CD4-positive, CD25-positive, alpha-beta regulatory T cell (primary cell): ENCODE measurements around the gene NF1. TPM values are rescaled to one million over a fixed set of nuclear protein-coding genes. Genes with fewer than 3 reads are reported as not detected.

Source experiments
- ATAC-seq, 2 donors: fragments of 150-1000 bp; cut with Tn5 transposase; one replicate each; pipeline ENCODE4 v1.10.0; 2021; ENCODE audit warnings: low read depth in 2 of 2, moderate number of reproducible peaks in 2 of 2, moderate library complexity in 1 of 2
- DNase-seq, 3 donors: peaks; one replicate each; pipeline versions ENCODE4 v3.0.0 to v3.0.0-alpha.2; 2012 to 2022; ENCODE audit warnings: mixed read lengths in 1 of 3
- H3K27ac ChIP-seq: one replicate; pipeline ENCODE4 v1.7.0; 2013; ENCODE audit warnings: mild to moderate bottlenecking, low read length; ENCODE audit not compliant: insufficient read depth, poor library complexity, severe bottlenecking
- H3K27me3 ChIP-seq: one replicate; pipeline ENCODE4 v1.7.0; 2013; ENCODE audit warnings: low read length; ENCODE audit not compliant: control insufficient read depth, insufficient read depth
- H3K36me3 ChIP-seq: one replicate; pipeline ENCODE4 v1.7.0; 2013; ENCODE audit warnings: mild to moderate bottlenecking, low read length, moderate library complexity; ENCODE audit not compliant: control insufficient read depth, insufficient read depth
- H3K4me1 ChIP-seq: 2 replicates; pipeline ENCODE4 v1.7.0; 2013; ENCODE audit warnings: mild to moderate bottlenecking, low read length; ENCODE audit not compliant: insufficient read depth, control insufficient read depth, poor library complexity, severe bottlenecking
- H3K4me3 ChIP-seq: one replicate; pipeline ENCODE4 v1.7.0; 2013; ENCODE audit warnings: low read depth, mild to moderate bottlenecking, low read length, moderate library complexity
- H3K9me3 ChIP-seq, 2 experiments: 1 replicate in 1 of 2; 2 replicates in 1 of 2; pipeline ENCODE4 v1.7.0; 2013; ENCODE audit warnings: low read length in 2 of 2, mild to moderate bottlenecking in 1 of 2, moderate library complexity in 1 of 2; ENCODE audit not compliant: control insufficient read depth in 2 of 2
- H3K27ac Mint-ChIP-seq, 3 donors: one replicate each; pipeline ENCODE4 v1.8.0; 2020 to 2022; ENCODE audit warnings: mild to moderate bottlenecking in 3 of 3, mixed read lengths in 3 of 3, moderate library complexity in 2 of 3
- H3K27me3 Mint-ChIP-seq: one replicate; pipeline ENCODE4 v1.8.0; 2022; ENCODE audit warnings: mild to moderate bottlenecking, mixed read lengths
- H3K36me3 Mint-ChIP-seq: one replicate; pipeline ENCODE4 v1.8.0; 2020; ENCODE audit warnings: mixed read lengths
- H3K4me1 Mint-ChIP-seq, 4 donors: one replicate each; pipeline ENCODE4 v1.8.0; 2020 to 2022; ENCODE audit warnings: mixed read lengths in 4 of 4, mild to moderate bottlenecking in 1 of 4
- H3K4me3 Mint-ChIP-seq, 4 donors: one replicate each; pipeline ENCODE4 v1.8.0; 2020 to 2022; ENCODE audit warnings: mild to moderate bottlenecking in 4 of 4, mixed read lengths in 4 of 4, moderate library complexity in 3 of 4
- H3K9me3 Mint-ChIP-seq, 7 donors: one replicate each; pipeline ENCODE4 v1.8.0; 2020 to 2022; ENCODE audit warnings: mixed read lengths in 7 of 7, mild to moderate bottlenecking in 3 of 7, moderate library complexity in 2 of 7
- polyA plus RNA-seq, 4 donors: library from polyadenylated mRNA; unstranded; fragments of 300-500 nt; fragmentation: Illumina TruSeq; gene quantifications; one replicate each; pipeline ENCODE4 v1.2.3, GENCODE V29; 2021
- total RNA-seq: library from RNA; stranded (reverse); gene quantifications from one replicate; pipeline ENCODE4 v1.2.3, GENCODE V29; 2022

NF1 gene
- total and polyA plus RNA-seq, 5 donors from 2014 or later: 19.7 to 47.3 (median 40.8) TPM

DNA sequence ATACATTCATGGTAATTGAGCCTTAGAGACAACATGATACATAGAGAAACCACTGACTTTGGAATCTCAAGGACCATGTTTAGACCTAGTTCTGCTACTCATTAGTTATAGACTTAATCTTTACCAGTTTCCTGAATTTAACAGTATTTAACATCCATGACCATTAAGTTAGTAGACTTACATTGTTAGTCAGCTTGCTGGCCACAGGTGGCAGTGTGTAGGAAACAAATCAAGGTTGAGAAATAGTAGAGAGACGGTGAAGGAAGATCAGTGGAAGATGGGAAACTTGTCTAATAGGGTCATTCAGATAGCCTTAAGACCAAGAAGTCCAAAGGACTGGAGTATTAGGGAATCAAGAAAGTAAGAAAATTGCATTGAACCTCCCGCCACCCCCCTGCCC, 171.3 kb downstream of the NF1 start:
- peaks cover 20% of the 10 kb centered on the region for H3K36me3 Mint-ChIP-seq
- Histone ChIP-seq H3K4me3 (no peak overlapping the region), H3K36me3 (peaks cover 3% of the 10 kb centered on the region), H3K27me3 (no peaks in the 10 kb centered on the region), H3K9me3 (no peaks in the 10 kb centered on the region), H3K27ac (no peak overlapping the region), H3K4me1 (no peaks in the 10 kb centered on the region)
- peak in 2 of 3 donors; percentile 12 to 26 for DNase-seq
- ATAC-seq: no peak
- H3K4me1 Mint-ChIP-seq: peaks cover 0 to 6% (median 4%) of the 10 kb centered on the region in 4 donors
- H3K4me3 Mint-ChIP-seq: no peak overlapping the region
- H3K27ac Mint-ChIP-seq: peak overlapping the region in 1 of 3 donors; percentile 20
- H3K9me3 Mint-ChIP-seq: no peaks in the 10 kb centered on the region
- H3K27me3 Mint-ChIP-seq: no peaks in the 10 kb centered on the region

DNA sequence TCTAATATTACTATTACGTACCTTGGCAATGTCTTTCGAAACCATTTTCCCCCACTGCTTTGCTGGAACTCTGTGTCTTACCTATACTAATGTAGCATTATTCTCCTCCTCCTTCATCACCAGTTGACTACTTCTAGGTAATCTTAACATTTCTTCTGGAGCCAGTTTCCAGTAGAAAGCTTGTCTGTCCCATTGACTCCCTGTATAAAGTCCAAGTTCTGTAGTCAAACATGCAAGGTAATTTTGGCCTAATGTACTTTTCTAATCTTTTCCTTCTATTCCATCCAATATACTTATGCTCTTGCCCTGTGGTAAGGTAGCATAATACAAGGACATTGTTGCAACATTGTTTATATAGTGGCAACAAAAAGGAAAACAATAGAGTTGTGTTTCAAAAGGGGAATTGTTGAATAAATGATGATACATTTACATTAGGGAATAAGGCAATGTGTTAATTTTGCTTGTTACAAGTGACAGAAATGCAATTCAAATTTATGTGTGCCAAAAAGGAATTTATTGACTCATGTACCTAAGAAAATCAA, 174.3 kb downstream of the NF1 start:
- no peak overlapping the region for H3K27ac ChIP-seq
- no peaks in the 10 kb centered on the region for H3K4me1 ChIP-seq
- Mint-ChIP-seq H3K27ac (no peak overlapping the region), H3K4me1 (peaks cover 0 to 6% (median 4%) of the 10 kb centered on the region in 4 donors), H3K4me3 (no peak overlapping the region), H3K27me3 (no peaks in the 10 kb centered on the region), H3K36me3 (peaks cover 28% of the 10 kb centered on the region), H3K9me3 (no peaks in the 10 kb centered on the region)
- H3K9me3 ChIP-seq: no peaks in the 10 kb centered on the region
- no peaks in the 10 kb centered on the region for H3K27me3 ChIP-seq
- no peak for ATAC-seq
- H3K4me3 ChIP-seq: no peak overlapping the region
- H3K36me3 ChIP-seq: peaks cover 3% of the 10 kb centered on the region
- DNase-seq: no peak

DNA sequence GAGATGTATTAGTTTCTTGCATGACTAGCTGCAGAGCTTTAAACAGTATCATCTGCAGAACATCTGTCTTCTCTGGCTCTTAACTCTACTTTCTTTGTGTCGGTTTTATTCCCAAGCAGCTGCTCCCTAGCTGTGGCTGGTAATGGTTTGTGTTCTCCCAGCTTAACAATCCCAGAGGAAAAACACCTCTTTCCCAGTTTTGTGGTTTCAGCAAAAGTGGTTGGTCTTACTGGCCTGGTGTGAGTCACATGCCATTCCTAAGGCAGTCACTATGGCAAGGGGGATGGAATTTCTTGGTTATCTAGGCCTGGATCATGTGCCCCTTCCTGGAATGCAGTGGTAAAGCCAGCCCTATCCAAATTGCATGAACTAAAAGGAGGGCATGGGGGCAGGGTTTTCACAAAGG, 174.8 kb downstream of the NF1 start:
- Histone ChIP-seq H3K9me3 (no peaks in the 10 kb centered on the region), H3K36me3 (peaks cover 3% of the 10 kb centered on the region), H3K27me3 (no peaks in the 10 kb centered on the region), H3K4me1 (no peaks in the 10 kb centered on the region), H3K27ac (no peak overlapping the region), H3K4me3 (no peak overlapping the region)
- Mint-ChIP-seq H3K36me3 (peaks cover 31% of the 10 kb centered on the region), H3K9me3 (no peaks in the 10 kb centered on the region), H3K27me3 (no peaks in the 10 kb centered on the region), H3K4me1 (peaks cover 0 to 6% (median 4%) of the 10 kb centered on the region in 4 donors), H3K4me3 (no peak overlapping the region), H3K27ac (no peak overlapping the region)
- ATAC-seq: no peak
- no peak for DNase-seq

DNA sequence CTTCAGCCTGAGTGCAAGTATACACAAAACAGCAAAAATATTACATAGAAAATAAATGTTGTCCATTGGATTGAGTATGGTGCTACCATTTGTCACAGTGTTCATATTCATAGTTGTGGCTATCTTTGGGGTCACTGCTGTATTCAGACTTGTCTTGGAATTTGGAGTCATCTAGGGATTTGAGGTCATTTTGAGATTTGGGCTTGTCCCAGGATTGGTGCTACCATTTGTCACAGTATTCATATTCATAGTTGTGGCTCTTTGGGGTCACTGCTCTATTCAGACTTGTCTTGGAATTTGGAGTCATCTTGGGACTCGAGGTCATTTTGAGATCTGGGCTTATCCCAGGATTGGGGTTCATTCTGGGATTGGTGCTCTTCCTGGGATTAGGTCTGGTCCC, 177.5 kb downstream of the NF1 start:
- no peak overlapping the region for H3K27ac Mint-ChIP-seq

DNA sequence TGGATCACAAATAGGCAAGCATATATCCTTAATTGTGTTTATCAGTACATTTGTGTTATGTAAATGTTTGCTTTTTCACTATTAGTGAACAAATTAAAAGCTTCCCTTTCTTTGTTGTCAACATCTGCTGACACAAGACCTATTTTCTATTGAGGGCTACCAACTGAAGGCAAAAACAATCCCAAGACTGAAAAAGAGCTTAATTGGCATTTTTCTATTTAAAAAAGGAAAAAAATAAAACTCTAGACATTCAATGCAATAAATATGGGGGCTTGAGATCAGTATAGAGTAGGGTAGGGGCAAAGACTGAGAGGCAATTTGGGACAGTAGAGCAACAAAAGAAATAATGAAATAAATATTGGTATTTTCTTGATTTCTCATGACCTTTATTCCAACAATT, 178.0 kb downstream of the NF1 start:
- peaks cover 0 to 3% (median 1%) of the 10 kb centered on the region in 4 donors for H3K4me1 Mint-ChIP-seq
- no peaks in the 10 kb centered on the region for H3K4me1 ChIP-seq
- H3K27ac ChIP-seq: no peak overlapping the region
- H3K4me3 ChIP-seq: no peak overlapping the region
- no peaks in the 10 kb centered on the region for H3K27me3 Mint-ChIP-seq
- peaks cover 3% of the 10 kb centered on the region for H3K36me3 ChIP-seq
- no peak overlapping the region for H3K27ac Mint-ChIP-seq
- no peak overlapping the region for H3K4me3 Mint-ChIP-seq
- peaks cover 29% of the 10 kb centered on the region for H3K36me3 Mint-ChIP-seq
- H3K9me3 ChIP-seq: no peaks in the 10 kb centered on the region
- no peaks in the 10 kb centered on the region for H3K27me3 ChIP-seq
- ATAC-seq: no peak
- no peaks in the 10 kb centered on the region for H3K9me3 Mint-ChIP-seq
- DNase-seq: no peak

More for the DNA sequence above, 177.5 kb downstream of the NF1 start:
- Histone ChIP-seq H3K4me1 (no peaks in the 10 kb centered on the region), H3K9me3 (no peaks in the 10 kb centered on the region), H3K36me3 (peaks cover 3% of the 10 kb centered on the region), H3K27ac (no peak overlapping the region), H3K4me3 (no peak overlapping the region), H3K27me3 (no peaks in the 10 kb centered on the region)
- ATAC-seq: no peak
- Mint-ChIP-seq H3K4me3 (no peak overlapping the region), H3K27me3 (no peaks in the 10 kb centered on the region), H3K36me3 (peaks cover 34% of the 10 kb centered on the region), H3K4me1 (peaks cover 0 to 2% (median 0%) of the 10 kb centered on the region in 4 donors), H3K9me3 (no peaks in the 10 kb centered on the region)
- DNase-seq: no peak

DNA sequence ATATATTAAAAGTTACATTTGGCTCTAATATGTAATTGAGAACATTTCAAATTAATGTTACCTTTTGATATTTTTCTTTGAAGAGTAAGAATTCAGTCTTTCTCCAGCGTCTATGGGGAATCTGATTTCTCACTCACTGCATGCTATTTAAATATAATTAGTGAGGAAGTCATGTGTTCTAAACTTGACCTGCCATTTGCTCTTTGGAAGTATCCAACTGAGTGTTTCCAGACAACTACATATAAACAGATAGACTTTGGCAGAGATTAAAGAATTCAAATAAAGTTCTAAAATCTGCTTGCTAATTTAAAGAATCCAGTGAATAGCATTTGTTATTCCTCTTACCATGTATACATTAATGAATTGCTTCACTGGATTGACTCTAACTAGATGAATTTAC, 178.7 kb downstream of the NF1 start:
- Mint-ChIP-seq H3K9me3 (no peaks in the 10 kb centered on the region), H3K27me3 (no peaks in the 10 kb centered on the region), H3K4me3 (no peak overlapping the region), H3K4me1 (peaks cover 0 to 5% (median 1%) of the 10 kb centered on the region in 4 donors), H3K27ac (no peak overlapping the region), H3K36me3 (peaks cover 29% of the 10 kb centered on the region)
- H3K27me3 ChIP-seq: no peaks in the 10 kb centered on the region
- no peaks in the 10 kb centered on the region for H3K9me3 ChIP-seq
- no peak overlapping the region for H3K27ac ChIP-seq
- DNase-seq: no peak
- ATAC-seq: no peak
- H3K4me1 ChIP-seq: no peaks in the 10 kb centered on the region
- H3K36me3 ChIP-seq: peaks cover 3% of the 10 kb centered on the region
- H3K4me3 ChIP-seq: no peak overlapping the region

DNA sequence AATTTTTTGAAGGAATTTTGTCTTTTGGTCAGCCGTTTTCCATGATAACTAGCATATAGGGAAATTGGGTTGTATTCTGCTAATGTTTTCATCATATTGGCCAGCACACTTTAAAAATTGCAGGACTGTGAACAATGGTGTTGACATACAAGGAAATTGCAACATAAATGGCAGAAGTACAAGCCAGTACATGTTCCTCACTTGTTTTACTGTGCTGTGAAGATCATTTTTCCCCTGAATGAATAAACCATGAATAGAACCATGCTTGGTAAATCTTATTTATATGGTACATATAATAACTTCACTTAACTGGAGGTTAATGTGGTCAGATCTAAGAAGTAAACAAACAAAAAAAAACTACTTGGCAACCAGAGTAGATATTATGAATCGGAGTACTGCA, 179.5 kb downstream of the NF1 start:
- Mint-ChIP-seq H3K27me3 (no peaks in the 10 kb centered on the region), H3K4me1 (peaks cover 0 to 5% (median 1%) of the 10 kb centered on the region in 4 donors), H3K9me3 (no peaks in the 10 kb centered on the region), H3K36me3 (peaks cover 25% of the 10 kb centered on the region), H3K4me3 (no peak overlapping the region), H3K27ac (no peak overlapping the region)
- Histone ChIP-seq H3K36me3 (peaks cover 3% of the 10 kb centered on the region), H3K9me3 (no peaks in the 10 kb centered on the region), H3K27ac (no peak overlapping the region), H3K27me3 (no peaks in the 10 kb centered on the region), H3K4me3 (no peak overlapping the region), H3K4me1 (no peaks in the 10 kb centered on the region)
- ATAC-seq (no peak), DNase-seq (no peak)

DNA sequence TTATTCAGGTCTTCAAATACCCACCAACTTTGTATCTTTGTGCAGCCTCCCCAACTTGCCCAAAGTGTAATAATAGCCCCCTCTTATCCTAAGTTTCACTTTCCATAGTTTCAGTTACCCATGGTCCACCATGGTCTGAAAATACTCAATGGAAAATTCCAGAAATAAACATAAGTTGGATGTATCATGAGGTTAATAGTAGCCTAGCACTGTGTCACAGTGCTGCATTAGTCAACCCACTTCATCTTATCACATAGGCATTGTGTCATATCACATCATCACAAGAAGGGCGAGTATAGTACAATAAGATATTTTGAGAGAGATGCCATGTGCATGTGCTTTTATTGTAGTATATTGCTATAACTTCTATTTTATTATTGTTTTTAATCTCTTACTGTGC, 180.3 kb downstream of the NF1 start:
- no peak for ATAC-seq

More for the DNA sequence above, 180.3 kb downstream of the NF1 start:
- H3K27ac ChIP-seq: no peak overlapping the region
- Mint-ChIP-seq H3K4me3 (no peak overlapping the region), H3K4me1 (peaks cover 0 to 5% (median 1%) of the 10 kb centered on the region in 4 donors), H3K36me3 (peaks cover 20% of the 10 kb centered on the region), H3K27ac (peak overlapping the region in 2 of 3 donors; percentile 14 to 38), H3K27me3 (no peaks in the 10 kb centered on the region), H3K9me3 (no peaks in the 10 kb centered on the region)
- no peaks in the 10 kb centered on the region for H3K36me3 ChIP-seq
- DNase-seq: no peak
- H3K9me3 ChIP-seq: no peaks in the 10 kb centered on the region
- no peak overlapping the region for H3K4me3 ChIP-seq
- no peaks in the 10 kb centered on the region for H3K27me3 ChIP-seq
- no peaks in the 10 kb centered on the region for H3K4me1 ChIP-seq
